ENCODE results near the gene CD58. TPM values are rescaled to one million over a fixed set of nuclear protein-coding genes. Genes with fewer than 3 reads are reported as not detected.

The CD58 gene
- total RNA-seq, 2 donors from 2014 or later: 44.2 to 53.2 TPM

GRCh38 chr1:116506132-116507004 lies 64.5 kb downstream of the CD58 start:
- Histone ChIP-seq H3K27ac (no peak overlapping the region), H3K4me3 (no peak overlapping the region), H3K9me3 (no peaks in the 10 kb centered on the region), H3K27me3 (replicated peaks; ENCODE audit: insufficient read depth) (no peaks in the 10 kb centered on the region), H3K4me1 (ENCODE audit: control insufficient read depth in 1 of 2, low read depth in 2 of 2) (peaks cover 16 to 30% of the 10 kb centered on the region in 2 donors), H3K36me3 (no peaks in the 10 kb centered on the region)
- DNase-seq (ENCODE audit: low spot score) (no peak), ATAC-seq (ENCODE audit: insufficient number of reproducible peaks, low FRiP score, low read depth) (no peak)
- TF ChIP-seq CTCF (IDR thresholded peaks at IDR 0.05): no peak

- H3K4me3 ChIP-seq: no peak overlapping the region
- ATAC-seq (ENCODE audit: insufficient number of reproducible peaks, low FRiP score, low read depth): peak; percentile 26
- peak overlapping the region in 1 of 2 donors; percentile 57 for H3K27ac ChIP-seq
- no peaks in the 10 kb centered on the region for H3K9me3 ChIP-seq
- peak; percentile 50 for DNase-seq (ENCODE audit: low spot score)
- peaks cover 13 to 25% of the 10 kb centered on the region in 2 donors for H3K4me1 ChIP-seq (ENCODE audit: control insufficient read depth in 1 of 2, low read depth in 2 of 2)
- TF ChIP-seq CTCF (IDR thresholded peaks at IDR 0.05): no peak
- H3K27me3 ChIP-seq (replicated peaks; ENCODE audit: insufficient read depth): no peaks in the 10 kb centered on the region
- no peaks in the 10 kb centered on the region for H3K36me3 ChIP-seq
These were observed 66.3 kb downstream of the CD58 start for GRCh38 chr1:116504308-116505156.

- Histone ChIP-seq H3K27ac (peak overlapping the region in 1 of 2 donors; percentile 19), H3K36me3 (no peaks in the 10 kb centered on the region), H3K4me3 (no peak overlapping the region), H3K27me3 (replicated peaks; ENCODE audit: insufficient read depth) (no peaks in the 10 kb centered on the region), H3K9me3 (no peaks in the 10 kb centered on the region), H3K4me1 (ENCODE audit: control insufficient read depth in 1 of 2, low read depth in 2 of 2) (peaks cover 11 to 18% of the 10 kb centered on the region in 2 donors)
- no peak for ATAC-seq (ENCODE audit: insufficient number of reproducible peaks, low FRiP score, low read depth)
- no peak for DNase-seq (ENCODE audit: low spot score)
- TF ChIP-seq CTCF (IDR thresholded peaks at IDR 0.05): no peak
These were observed 67.1 kb downstream of the CD58 start for GRCh38 chr1:116503546-116504307.

- TF ChIP-seq CTCF (IDR thresholded peaks at IDR 0.05): no peak
- DNase-seq (ENCODE audit: low spot score): no peak
These were observed 68.0 kb downstream of the CD58 start for GRCh38 chr1:116502671-116503314.

More at GRCh38 chr1:116502671-116503314, 68.0 kb downstream of the CD58 start:
- H3K4me3 ChIP-seq: no peak overlapping the region
- H3K36me3 ChIP-seq: no peaks in the 10 kb centered on the region
- no peak overlapping the region for H3K27ac ChIP-seq
- peaks cover 4 to 15% of the 10 kb centered on the region in 2 donors for H3K4me1 ChIP-seq (ENCODE audit: control insufficient read depth in 1 of 2, low read depth in 2 of 2)
- no peak for ATAC-seq (ENCODE audit: insufficient number of reproducible peaks, low FRiP score, low read depth)
- no peaks in the 10 kb centered on the region for H3K9me3 ChIP-seq
- no peaks in the 10 kb centered on the region for H3K27me3 ChIP-seq (replicated peaks; ENCODE audit: insufficient read depth)
